Keratinocyte (primary cell): ENCODE results near the gene TEAD4.

ENCODE experiments used
- EZH2 ChIP-seq: IDR thresholded peaks from one replicate; pipeline ENCODE4 v1.6.1; 2012; ENCODE audit warnings: inconsistent platforms, mild to moderate bottlenecking, low read length, moderate library complexity
- TF ChIP-seq, protein P1 (sequence below), 3 experiments: IDR thresholded peaks in 1 of 3; conservative IDR thresholded peaks in 1 of 3; optimal IDR thresholded peaks in 1 of 3; 2 replicates in 2 of 3; 3 replicates in 1 of 3; pipeline versions ENCODE3 to v1.5.1; 2011; ENCODE audit warnings: low read length in 3 of 3, mild to moderate bottlenecking in 3 of 3, moderate library complexity in 2 of 3, control low read depth in 1 of 3, inconsistent platforms in 1 of 3; ENCODE audit not compliant: insufficient read depth in 2 of 3; ENCODE audit errors: extremely low read depth in 1 of 3

DNA sequence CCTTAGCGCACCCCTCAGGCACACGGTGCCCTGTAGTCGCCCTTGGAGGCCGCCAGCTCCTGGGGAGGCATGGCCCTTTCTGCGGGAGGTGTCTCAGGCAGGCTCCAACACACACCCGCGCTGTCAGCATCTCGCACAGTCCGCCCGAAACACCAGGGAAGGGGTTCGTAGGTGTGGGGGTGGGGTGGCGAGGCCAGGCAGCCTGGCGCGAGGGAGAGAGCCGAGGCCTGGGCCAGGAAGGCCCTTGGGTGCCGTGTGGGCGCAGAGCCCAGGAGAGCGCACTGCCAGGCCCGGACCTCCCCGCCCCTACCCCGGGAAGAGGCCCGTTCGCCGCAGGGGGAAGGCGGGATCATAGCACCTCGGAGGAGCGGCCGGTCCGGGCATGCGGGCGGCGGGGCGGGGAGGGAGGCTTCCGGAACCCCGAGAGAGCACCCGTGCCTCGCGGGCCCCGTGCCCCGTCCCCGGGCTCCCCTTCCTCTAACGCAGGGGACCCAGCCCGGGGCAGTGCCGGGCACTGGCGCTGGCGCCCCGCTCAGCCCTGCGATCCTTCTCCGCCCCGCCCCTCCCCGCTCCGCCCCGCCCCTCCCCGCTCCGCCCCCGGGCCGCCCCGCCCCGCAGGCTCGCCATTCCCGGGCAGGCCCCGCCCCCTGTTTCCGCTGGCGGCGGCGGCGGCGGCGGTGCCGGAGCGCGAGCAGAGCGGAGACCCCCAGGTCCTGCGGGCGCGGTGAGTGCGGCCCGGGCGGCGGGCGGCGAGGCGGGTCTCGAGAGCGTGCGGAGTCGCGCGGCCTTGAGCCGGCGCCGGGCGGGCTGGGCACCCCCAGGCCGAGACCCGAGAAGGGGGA lies 117.8 kb downstream of the TEAD4 start, which contains the start of gene TSPAN9:
- TF ChIP-seq, protein P1, sequence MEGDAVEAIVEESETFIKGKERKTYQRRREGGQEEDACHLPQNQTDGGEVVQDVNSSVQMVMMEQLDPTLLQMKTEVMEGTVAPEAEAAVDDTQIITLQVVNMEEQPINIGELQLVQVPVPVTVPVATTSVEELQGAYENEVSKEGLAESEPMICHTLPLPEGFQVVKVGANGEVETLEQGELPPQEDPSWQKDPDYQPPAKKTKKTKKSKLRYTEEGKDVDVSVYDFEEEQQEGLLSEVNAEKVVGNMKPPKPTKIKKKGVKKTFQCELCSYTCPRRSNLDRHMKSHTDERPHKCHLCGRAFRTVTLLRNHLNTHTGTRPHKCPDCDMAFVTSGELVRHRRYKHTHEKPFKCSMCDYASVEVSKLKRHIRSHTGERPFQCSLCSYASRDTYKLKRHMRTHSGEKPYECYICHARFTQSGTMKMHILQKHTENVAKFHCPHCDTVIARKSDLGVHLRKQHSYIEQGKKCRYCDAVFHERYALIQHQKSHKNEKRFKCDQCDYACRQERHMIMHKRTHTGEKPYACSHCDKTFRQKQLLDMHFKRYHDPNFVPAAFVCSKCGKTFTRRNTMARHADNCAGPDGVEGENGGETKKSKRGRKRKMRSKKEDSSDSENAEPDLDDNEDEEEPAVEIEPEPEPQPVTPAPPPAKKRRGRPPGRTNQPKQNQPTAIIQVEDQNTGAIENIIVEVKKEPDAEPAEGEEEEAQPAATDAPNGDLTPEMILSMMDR (optimal IDR thresholded peaks at IDR 0.05 in 1 of 3, IDR thresholded peaks at IDR 0.05 in 1 of 3, conservative IDR thresholded peaks at IDR 0.05 in 1 of 3; ENCODE audit: extremely low read depth in 1 of 3, insufficient read depth in 2 of 3, low read length in 3 of 3), result no peak
- no peak for TF ChIP-seq EZH2
